Smooth muscle cell (in vitro differentiated cells): ENCODE results near the gene PLCG1. TPM values are rescaled to one million over a fixed set of nuclear protein-coding genes. Genes with fewer than 3 reads are reported as not detected.
"Not testable (repeated sequence)": the region's sequence is repeated elsewhere in the genome, so short reads cannot be mapped to it uniquely, and the experiment has no call there.

Source experiments
- DNase-seq: peaks from one replicate; lab custom pipeline; 2025; ENCODE audit not compliant: unreplicated experiment; lab: John Stamatoyannopoulos, UW
- H2AFZ ChIP-seq: fragments of 200-600 bp; sonication (generic); 2 replicates; pipeline ENCODE4 v1.6.0; 2016; ENCODE audit warnings: antibody characterized with exemption, low read depth, mild to moderate bottlenecking
- H3F3A ChIP-seq: fragments of 200-600 bp; sonication (generic); 2 replicates; pipeline ENCODE4 v1.6.0; 2017; ENCODE audit warnings: antibody characterized with exemption, low read depth
- H3K27ac ChIP-seq: fragments of 200-600 bp; sonication (generic); 2 replicates; pipeline ENCODE4 v1.5.1; 2016; ENCODE audit warnings: low read depth, mild to moderate bottlenecking
- H3K27me3 ChIP-seq: fragments of 200-600 bp; sonication (generic); 2 replicates; pipeline ENCODE4 v1.6.1; 2016; ENCODE audit warnings: low read depth, mild to moderate bottlenecking
- H3K36me3 ChIP-seq: fragments of 200-600 bp; sonication (generic); 2 replicates; pipeline ENCODE4 v1.5.1; 2016; ENCODE audit warnings: low read depth
- H3K4me1 ChIP-seq: fragments of 200-600 bp; sonication (generic); 2 replicates; pipeline ENCODE4 v1.5.1; 2016; ENCODE audit warnings: low read depth
- H3K4me2 ChIP-seq: fragments of 200-600 bp; sonication (generic); 2 replicates; pipeline ENCODE4 v1.6.0; 2016; ENCODE audit warnings: mild to moderate bottlenecking
- H3K4me3 ChIP-seq: fragments of 200-600 bp; sonication (generic); 2 replicates; pipeline ENCODE4 v1.5.1; 2016; ENCODE audit warnings: mild to moderate bottlenecking
- H3K79me2 ChIP-seq: fragments of 200-600 bp; sonication (generic); 2 replicates; pipeline ENCODE4 v1.6.0; 2016; ENCODE audit warnings: low read depth, mild to moderate bottlenecking
- H3K9ac ChIP-seq: fragments of 200-600 bp; sonication (generic); 2 replicates; pipeline ENCODE4 v1.6.0; 2016; ENCODE audit warnings: low read depth
- H3K9me3 ChIP-seq: fragments of 200-600 bp; sonication (generic); replicated peaks from 2 replicates; pipeline ENCODE4 v1.5.1; 2016; ENCODE audit warnings: low read depth
- H4K20me1 ChIP-seq: fragments of 200-600 bp; sonication (generic); 2 replicates; pipeline ENCODE4 v1.6.0; 2016; ENCODE audit warnings: low read depth
- CTCF ChIP-seq: fragments of 200-600 bp; sonication (generic); IDR thresholded peaks from 2 replicates; pipeline ENCODE4 v1.5.1; 2017; ENCODE audit warnings: borderline replicate concordance, mild to moderate bottlenecking, antibody characterized with exemption; ENCODE audit not compliant: insufficient read depth, poor library complexity, severe bottlenecking
- WGBS: methylation state at CpG from one replicate; pipeline ENCODE4 v1.1.7; 2016; ENCODE audit warnings: low lambda C conversion rate; 5-methylcytosine and 5-hydroxymethylcytosine counted together
- polyA plus RNA-seq: library from polyadenylated mRNA; unstranded; fragments of >200 nt; fragmentation: Nextera tagmentation; extraction: Ambion mirVana; gene quantifications from 2 replicates; pipeline ENCODE4 v1.2.1, GENCODE V29; 2016
- total RNA-seq: library from RNA; depleted of rRNA; stranded (reverse); fragments of >200 nt; gene quantifications from 2 replicates; pipeline ENCODE4 v1.2.3, GENCODE V29; 2014

The PLCG1 gene
- total and polyA plus RNA-seq, 2 experiments from 2014 or later: 36.9 to 45.2 TPM

- no peak overlapping the region for H3K4me3 ChIP-seq
- H3K36me3 ChIP-seq: peaks cover 19% of the 10 kb centered on the region
- H2AFZ ChIP-seq: no peak overlapping the region
- H3K9ac ChIP-seq: no peak overlapping the region
- no peaks in the 10 kb centered on the region for H3K79me2 ChIP-seq
- H4K20me1 ChIP-seq: no peaks in the 10 kb centered on the region
- H3K27ac ChIP-seq: no peak overlapping the region
- 95% methylated on average over 6 of the region's 6 CpGs for WGBS
- no peaks in the 10 kb centered on the region for H3K27me3 ChIP-seq
- no peak for TF ChIP-seq CTCF
- no peaks in the 10 kb centered on the region for H3K4me1 ChIP-seq
- H3F3A ChIP-seq: peaks cover 10% of the 10 kb centered on the region
- no peak for DNase-seq
- H3K4me2 ChIP-seq: no peak overlapping the region
- H3K9me3 ChIP-seq: no peaks in the 10 kb centered on the region
These were observed 11.5 kb upstream of the PLCG1 start for GRCh38 chr20:41125530-41126457.

- Histone ChIP-seq H3K4me1 (no peaks in the 10 kb centered on the region), H3K27me3 (no peaks in the 10 kb centered on the region), H3K36me3 (peaks cover 19% of the 10 kb centered on the region), H3K9me3 (no peaks in the 10 kb centered on the region), H3K4me2 (no peak overlapping the region), H3K27ac (no peak overlapping the region), H2AFZ (no peak overlapping the region), H4K20me1 (no peaks in the 10 kb centered on the region), H3K4me3 (no peak overlapping the region), H3K79me2 (no peaks in the 10 kb centered on the region), H3F3A (peaks cover 10% of the 10 kb centered on the region), H3K9ac (no peak overlapping the region)
- WGBS: 99% methylated on average over 3 of the region's 3 CpGs
- TF ChIP-seq CTCF: no peak
- DNase-seq: no peak
These were observed 10.6 kb upstream of the PLCG1 start for GRCh38 chr20:41126719-41127118.

GRCh38 chr20:41128317-41128716 is 9.0 kb upstream of the PLCG1 start:
- not testable (repeated sequence) for DNase-seq, H4K20me1 ChIP-seq, H3K4me1 ChIP-seq, H2AFZ ChIP-seq, H3K9ac ChIP-seq, H3K4me3 ChIP-seq, H3K27ac ChIP-seq, H3K79me2 ChIP-seq, H3K9me3 ChIP-seq, H3K27me3 ChIP-seq, H3K4me2 ChIP-seq
- H3K36me3 ChIP-seq: peaks cover 11% of the 10 kb centered on the region
- WGBS: 100% methylated on average over 1 of the region's 3 CpGs
- H3F3A ChIP-seq: peaks cover 10% of the 10 kb centered on the region

GRCh38 chr20:41131594-41132387 is 5.6 kb upstream of the PLCG1 start:
- WGBS: 97% methylated on average over 5 of the region's 5 CpGs
- no peak for TF ChIP-seq CTCF
- Histone ChIP-seq H3K9ac (no peak overlapping the region), H3K27ac (no peak overlapping the region), H3K4me1 (no peaks in the 10 kb centered on the region), H3K79me2 (no peaks in the 10 kb centered on the region), H3F3A (peaks cover 7% of the 10 kb centered on the region), H3K36me3 (no peaks in the 10 kb centered on the region), H4K20me1 (no peaks in the 10 kb centered on the region), H3K4me3 (no peak overlapping the region), H2AFZ (no peak overlapping the region), H3K4me2 (no peak overlapping the region), H3K27me3 (no peaks in the 10 kb centered on the region), H3K9me3 (no peaks in the 10 kb centered on the region)
- no peak for DNase-seq

- H4K20me1 ChIP-seq, H3K79me2 ChIP-seq, H3K27ac ChIP-seq, H3K4me1 ChIP-seq, H3K27me3 ChIP-seq, H3F3A ChIP-seq, H3K36me3 ChIP-seq, H3K9me3 ChIP-seq, DNase-seq, H3K4me2 ChIP-seq, H3K9ac ChIP-seq, H3K4me3 ChIP-seq, H2AFZ ChIP-seq: not testable (repeated sequence)
- 96% methylated on average over 9 of the region's 9 CpGs for WGBS
These were observed 5.0 kb upstream of the PLCG1 start for GRCh38 chr20:41132388-41132775.
